GM21737 (cell line): ENCODE measurements around the gene DLST.
A peak's percentile ranks its signal among the peaks of the same experiment; 100 is the strongest.

Experiments used
- ATAC-seq: cut with Tn5 transposase; IDR thresholded peaks from one replicate; pipeline ENCODE4 v1.9.1; 2021; ENCODE audit warnings: mild to moderate bottlenecking, moderate library complexity; ENCODE audit not compliant: unreplicated experiment

Gene DLST

DNA sequence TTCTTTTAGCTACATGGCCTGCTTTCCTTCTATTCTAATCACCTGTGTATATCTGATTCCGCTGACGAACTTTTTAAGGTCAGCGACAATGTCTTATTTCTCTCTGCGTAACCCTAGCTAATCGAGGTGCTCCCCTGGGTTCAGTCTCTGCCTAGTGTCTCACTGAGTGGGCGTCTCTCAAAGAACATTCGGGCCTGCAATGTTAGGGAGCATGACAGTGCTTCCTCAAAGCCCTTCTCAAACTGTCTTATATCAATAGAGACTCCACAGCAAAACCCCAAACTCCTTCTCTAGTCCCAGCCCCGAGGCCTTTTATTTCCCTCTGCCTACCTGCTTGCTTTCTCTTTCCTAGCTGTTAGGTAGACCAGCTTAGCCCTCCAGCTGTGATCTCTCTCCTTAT is 55.0 kb downstream of the DLST start:
- ATAC-seq, result no peak

GRCh38 chr14:74937171-74937570 is 55.5 kb downstream of the DLST start:
- ATAC-seq, result no peak

- no peak for ATAC-seq
These were observed 57.1 kb downstream of the DLST start for GRCh38 chr14:74938531-74939495.

- ATAC-seq, result no peak
These were observed 59.3 kb downstream of the DLST start for GRCh38 chr14:74940956-74941565.

DNA sequence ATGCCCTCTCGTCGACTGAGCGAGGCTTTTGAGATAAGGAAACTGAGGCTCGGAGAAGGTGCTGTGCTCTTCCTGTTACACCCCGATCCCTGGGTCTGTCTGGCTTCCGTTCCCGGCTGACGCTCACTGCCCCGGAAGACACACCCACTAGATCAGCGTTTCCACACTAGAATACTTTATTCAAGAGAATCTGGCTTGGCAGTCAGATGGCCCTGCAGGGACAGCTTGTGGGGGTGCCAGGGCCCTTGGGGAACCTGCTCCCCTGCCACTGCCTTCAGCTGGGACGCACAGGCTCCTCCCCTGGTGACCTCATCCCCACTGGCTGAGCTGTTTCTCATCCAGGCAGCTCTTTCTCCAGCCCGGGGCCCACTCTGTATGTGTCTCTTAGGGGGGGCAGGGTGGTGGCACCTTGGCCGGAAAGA is 60.0 kb downstream of the DLST start:
- ATAC-seq, result peak; percentile 49

DNA sequence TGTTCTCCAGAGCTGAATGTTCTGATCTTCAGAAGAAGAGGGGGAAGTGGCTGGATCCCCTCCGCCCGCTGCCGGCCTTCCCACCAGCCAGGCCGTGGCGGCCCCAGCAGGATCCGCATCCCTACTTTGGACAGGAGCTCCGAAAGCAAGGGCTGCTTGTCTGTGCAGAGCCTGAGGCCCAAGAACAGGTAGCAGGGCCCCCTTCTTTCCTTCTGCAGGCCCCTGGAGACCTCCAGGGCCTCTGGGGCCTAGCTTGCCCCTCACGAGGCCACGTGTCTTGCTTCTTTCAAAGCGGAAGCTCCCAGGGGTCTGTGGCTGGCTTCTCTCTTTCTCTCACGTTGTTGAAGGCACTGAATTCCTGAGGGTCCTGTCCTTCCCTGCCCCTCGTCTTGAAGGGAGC is 60.5 kb downstream of the DLST start:
- ATAC-seq, result peak; percentile 23

DNA sequence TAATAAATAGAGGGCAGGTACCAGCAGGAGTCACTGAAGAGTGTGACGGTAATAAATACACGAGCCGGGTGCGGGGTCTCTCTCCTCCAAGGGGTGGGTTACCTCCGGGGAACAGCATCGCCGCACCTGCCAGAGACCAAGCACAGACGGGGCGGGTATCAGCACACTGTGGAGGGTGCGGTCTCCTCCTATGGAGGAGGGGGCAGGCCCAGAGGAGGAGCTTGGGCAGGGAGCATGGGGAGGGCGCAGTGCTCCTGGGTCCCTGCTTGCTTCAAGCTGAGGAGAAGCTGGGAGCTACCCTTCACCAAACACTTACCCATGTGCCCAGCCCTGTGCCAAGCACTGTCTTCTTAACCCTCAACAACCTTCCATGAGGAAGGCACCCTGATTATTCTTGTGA is 60.9 kb downstream of the DLST start:
- peak; percentile 32 for ATAC-seq

DNA sequence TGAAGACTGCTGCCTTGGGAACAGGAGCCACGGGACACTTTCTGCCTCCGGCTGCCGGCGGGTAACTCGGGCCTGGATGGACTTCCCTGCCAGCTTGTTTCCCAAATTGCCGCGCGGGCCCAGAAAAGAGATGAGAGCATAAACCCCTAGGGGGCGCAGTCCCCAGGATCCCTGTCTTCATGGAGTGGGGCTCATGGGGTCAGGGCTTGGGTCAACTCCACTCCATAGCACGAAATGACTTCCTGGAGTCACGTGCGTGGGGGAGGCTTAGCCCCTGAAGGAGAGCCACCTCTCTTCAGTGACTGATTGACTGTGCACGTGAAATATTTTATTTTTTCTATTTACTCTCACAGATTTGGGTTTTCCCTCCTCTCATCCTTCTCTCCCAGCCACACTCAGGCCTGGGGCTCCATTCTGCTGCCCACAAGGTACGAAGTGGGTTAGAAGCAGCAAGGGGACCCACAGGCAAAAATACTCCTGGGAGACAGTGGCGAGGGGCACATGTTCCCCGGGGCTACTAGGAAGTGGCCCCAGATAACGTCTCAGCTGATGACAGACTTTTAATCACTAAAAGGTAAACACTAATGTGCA is 63.6 kb downstream of the DLST start:
- no peak for ATAC-seq

GRCh38 chr14:74945852-74946658 is 64.3 kb downstream of the DLST start:
- ATAC-seq, result no peak

DNA sequence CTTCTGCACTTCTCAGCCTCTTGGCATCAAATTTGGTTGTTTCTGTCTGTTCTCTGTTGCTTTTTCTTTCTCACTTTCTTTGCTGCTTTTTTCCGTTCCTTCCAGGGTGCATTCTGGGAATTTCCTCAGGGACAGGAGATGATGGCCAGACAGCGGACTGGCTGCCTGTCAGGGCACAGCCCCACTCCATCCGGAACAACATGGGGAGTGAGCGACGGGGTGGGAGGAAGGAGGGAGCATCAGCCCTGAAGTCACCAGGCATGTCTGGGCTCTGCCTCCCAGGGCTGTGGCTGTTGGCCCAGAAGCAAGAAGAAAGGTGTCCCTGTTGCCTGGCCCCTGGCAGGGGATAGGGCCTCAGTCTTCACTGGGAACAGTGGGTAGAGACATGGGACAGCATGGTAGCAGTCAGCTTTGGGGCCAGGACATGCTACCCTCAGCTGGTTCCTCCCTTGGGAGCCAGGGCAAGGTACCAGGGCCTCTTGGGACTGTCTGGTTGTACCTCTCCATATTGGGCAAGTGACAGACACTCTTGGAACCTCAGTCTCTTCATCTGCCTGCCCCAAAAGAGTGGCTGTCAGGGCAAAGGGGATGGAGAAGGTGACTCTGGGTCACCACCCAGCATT is 65.1 kb downstream of the DLST start:
- ATAC-seq, result no peak

GRCh38 chr14:74947353-74948227 is 65.9 kb downstream of the DLST start:
- ATAC-seq, result no peak

DNA sequence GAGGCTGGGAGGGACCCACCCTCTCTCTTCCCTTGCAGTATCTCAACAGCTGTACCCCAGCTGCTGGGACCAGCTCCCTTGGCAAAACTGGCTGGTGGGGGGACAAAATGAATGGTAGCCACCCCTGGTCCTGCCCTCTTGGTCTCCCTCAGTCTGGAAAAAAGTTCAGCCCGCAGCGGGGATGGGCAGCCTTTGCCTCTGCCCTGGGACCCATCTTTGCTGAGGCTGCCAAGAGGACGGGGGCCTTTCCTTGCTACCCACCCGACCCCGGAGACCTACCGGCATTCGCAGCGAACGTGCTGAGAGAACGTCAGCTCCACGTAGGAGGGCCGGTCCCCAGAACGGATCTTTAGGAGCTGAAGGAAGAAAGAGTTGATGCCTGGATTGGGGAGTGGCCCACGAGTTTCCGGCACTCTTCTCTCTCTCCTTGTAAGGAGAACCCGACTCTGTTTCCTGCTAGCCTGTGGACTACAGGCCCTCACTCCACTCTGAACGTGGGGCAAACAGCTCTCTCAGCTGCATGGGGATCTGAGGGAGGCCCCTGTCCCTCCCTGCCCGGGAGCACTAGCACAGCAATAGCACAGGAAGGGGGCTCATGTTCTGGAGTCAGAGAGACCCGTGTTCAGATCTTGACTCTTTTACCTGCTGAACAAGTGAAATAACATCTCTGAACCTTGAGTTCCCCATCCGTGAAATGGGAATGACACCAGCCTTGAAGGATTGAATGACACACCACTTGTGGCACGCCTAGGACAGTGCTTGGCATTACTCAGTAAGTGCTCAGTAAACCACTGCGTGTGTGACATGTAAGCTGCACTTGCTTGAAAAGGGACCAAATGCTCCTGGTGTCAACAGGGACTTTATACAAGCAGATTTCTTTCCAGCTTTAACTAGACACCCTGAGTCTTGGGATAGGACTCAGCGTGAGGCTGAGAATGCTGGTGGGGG is 66.8 kb downstream of the DLST start:
- no peak for ATAC-seq

DNA sequence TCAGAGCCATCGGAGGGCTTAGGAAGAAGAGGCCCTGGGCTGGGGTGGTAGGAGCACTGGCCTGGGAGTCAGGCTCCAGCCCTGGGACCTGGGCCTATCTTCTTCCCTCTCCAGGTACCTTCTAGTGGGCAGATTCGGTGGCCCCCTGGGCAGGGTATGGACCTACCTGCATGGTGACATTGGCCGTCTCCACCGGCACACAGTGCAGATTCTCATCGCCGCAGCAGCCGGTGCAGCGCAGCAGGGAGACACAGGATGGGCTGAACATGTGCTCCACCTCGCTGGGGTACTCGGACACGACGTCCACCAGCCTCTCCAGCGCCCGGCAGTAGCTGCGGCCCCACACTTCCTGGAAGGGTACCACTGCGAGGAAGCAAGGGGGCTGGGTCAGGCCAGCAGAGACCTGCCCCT is 67.5 kb downstream of the DLST start:
- no peak for ATAC-seq

DNA sequence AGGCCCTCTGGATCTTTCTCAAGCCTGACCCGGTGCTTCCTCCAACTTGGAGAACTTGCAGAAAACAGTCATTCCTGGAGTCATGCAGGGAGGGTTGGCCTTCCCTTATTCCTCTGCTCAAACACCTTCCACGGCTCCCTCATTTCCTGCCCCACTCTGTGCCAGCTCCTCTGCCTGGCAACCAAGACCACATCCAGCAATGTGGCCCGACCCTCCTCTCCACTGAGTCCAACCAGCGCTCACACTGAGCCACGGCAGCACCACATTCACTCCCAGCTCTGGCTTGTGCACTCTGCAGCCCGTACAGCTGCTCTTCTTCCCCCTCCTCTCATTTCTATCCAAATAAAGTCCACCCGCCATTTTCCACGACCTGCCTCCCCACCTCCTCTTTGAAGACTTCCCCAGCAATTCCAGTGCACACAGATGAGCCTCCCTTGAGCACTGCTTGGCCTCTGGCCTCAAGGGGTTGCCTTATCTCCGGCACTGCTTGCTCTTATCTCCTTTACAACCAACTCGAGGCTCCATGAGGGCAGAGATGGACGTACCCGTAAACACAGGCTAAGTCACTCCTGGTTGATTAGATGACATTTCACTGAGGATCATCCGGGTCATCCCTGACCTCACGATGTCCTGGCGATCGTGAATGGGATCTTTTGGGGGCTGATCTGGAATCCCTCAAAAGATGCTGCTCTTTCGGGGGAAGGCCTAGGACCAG is 68.3 kb downstream of the DLST start:
- ATAC-seq, result no peak

DNA sequence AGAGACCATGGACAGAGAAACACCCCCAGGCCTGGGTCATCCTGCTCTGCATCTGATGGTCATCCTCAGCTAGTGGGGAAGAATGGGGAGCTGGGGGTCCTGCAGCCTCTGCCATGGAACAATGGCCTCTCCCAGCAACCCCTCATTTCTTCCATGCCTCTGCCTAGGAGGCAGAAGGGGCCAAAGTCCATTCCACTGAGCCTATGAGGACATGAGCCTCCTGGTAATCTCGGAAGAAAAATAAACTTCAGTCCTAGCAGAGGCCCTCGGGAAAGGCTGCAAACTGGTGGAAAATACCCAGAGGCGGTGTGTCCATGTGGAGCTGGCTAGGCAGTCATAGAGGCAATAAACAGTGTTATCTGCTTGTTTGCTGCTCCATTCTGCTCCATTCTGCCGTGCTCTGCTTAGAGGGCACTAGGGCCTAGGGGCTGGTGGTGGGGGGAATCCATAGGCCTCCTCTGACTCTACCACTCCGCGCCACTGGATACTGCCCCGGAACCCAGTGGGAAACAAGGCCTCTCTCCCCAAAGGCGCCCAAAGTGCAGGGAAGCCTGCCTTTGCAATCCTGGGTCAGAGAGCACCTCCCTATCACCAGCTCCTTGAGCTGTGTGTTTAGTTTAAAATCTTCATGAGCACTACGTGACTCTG is 69.2 kb downstream of the DLST start:
- ATAC-seq, result no peak

GRCh38 chr14:74951443-74952179 is 69.9 kb downstream of the DLST start:
- ATAC-seq, result no peak

- no peak for ATAC-seq
These were observed 70.5 kb downstream of the DLST start for GRCh38 chr14:74952180-74952665.
